Measurements from ENCODE around the gene SLC8A3.

The SLC8A3 gene

DNA sequence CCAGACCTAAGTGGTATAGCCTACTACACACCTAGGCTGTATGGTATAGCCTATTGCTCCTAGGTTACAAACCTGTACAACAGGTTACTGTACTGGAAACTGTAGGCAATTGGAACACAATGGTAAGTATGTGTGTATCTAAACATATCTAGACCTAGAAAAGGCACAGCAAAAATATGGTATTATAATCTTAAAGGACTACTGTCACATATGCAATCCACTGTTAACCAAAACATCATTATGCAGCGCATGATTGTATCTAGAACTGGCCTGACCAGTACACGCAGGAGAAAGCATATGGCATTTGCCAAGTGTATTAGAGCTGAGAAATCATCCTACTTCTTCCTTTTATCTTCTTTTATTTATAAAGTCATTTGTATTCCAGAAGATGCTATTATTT lies 75.5 kb downstream of the SLC8A3 start:
- peaks cover 4% of the 10 kb centered on the region for H3K4me1 ChIP-seq (ENCODE audit: control insufficient read depth, low read depth, low read length)
- no peaks in the 10 kb centered on the region for H3K27me3 ChIP-seq (ENCODE audit: control insufficient read depth, insufficient read depth, low read length)
- H3K4me3 ChIP-seq (ENCODE audit: low read length): no peak overlapping the region
- H3K9ac ChIP-seq (ENCODE audit: low read length): no peak overlapping the region
- H3K27ac ChIP-seq (ENCODE audit: low read length): no peak overlapping the region
- no peaks in the 10 kb centered on the region for H3K9me3 ChIP-seq (ENCODE audit: control insufficient read depth, low read depth, low read length)
- H3K36me3 ChIP-seq (ENCODE audit: control insufficient read depth, low read depth, low read length): no peaks in the 10 kb centered on the region

- Histone ChIP-seq H3K36me3 (ENCODE audit: control insufficient read depth, low read depth, low read length) (no peaks in the 10 kb centered on the region), H3K4me3 (ENCODE audit: low read length) (no peak overlapping the region), H3K27me3 (ENCODE audit: control insufficient read depth, insufficient read depth, low read length) (no peaks in the 10 kb centered on the region), H3K4me1 (ENCODE audit: control insufficient read depth, low read depth, low read length) (no peaks in the 10 kb centered on the region), H3K27ac (ENCODE audit: low read length) (no peak overlapping the region), H3K9ac (ENCODE audit: low read length) (no peak overlapping the region), H3K9me3 (ENCODE audit: control insufficient read depth, low read depth, low read length) (no peaks in the 10 kb centered on the region)
Measured at GRCh38 chr14:70108419-70108818, 80.3 kb downstream of the SLC8A3 start.

- Histone ChIP-seq H3K4me1 (ENCODE audit: control insufficient read depth, low read depth, low read length) (no peaks in the 10 kb centered on the region), H3K36me3 (ENCODE audit: control insufficient read depth, low read depth, low read length) (no peaks in the 10 kb centered on the region), H3K27me3 (ENCODE audit: control insufficient read depth, insufficient read depth, low read length) (no peaks in the 10 kb centered on the region), H3K4me3 (ENCODE audit: low read length) (no peak overlapping the region), H3K27ac (ENCODE audit: low read length) (no peak overlapping the region), H3K9me3 (ENCODE audit: control insufficient read depth, low read depth, low read length) (no peaks in the 10 kb centered on the region), H3K9ac (ENCODE audit: low read length) (no peak overlapping the region)
Measured at GRCh38 chr14:70107309-70107708, 81.4 kb downstream of the SLC8A3 start.

DNA sequence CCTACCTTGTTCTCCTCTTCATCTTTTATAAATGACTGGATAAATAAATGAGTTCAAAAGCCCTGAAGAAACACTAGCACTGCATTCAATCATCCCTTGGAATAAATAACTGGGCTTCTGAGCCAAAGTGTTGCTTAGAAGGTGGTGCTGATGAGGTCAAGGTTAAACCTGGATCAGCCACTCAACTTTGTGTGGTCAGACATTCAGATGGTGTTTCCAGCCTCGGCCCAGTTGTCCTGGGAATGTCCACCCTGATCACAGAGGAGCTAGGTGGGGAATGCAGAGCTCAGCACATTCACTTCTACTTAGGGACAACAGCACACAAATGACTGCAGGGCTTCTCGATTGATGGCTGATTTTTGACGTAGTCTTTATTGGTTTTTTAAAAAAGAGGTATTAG lies 88.7 kb downstream of the SLC8A3 start:
- no peaks in the 10 kb centered on the region for H3K36me3 ChIP-seq (ENCODE audit: control insufficient read depth, low read depth, low read length)
- no peaks in the 10 kb centered on the region for H3K27me3 ChIP-seq (ENCODE audit: control insufficient read depth, insufficient read depth, low read length)
- no peak overlapping the region for H3K27ac ChIP-seq (ENCODE audit: low read length)
- H3K4me1 ChIP-seq (ENCODE audit: control insufficient read depth, low read depth, low read length): no peaks in the 10 kb centered on the region
- no peak overlapping the region for H3K9ac ChIP-seq (ENCODE audit: low read length)
- no peak overlapping the region for H3K4me3 ChIP-seq (ENCODE audit: low read length)
- H3K9me3 ChIP-seq (ENCODE audit: control insufficient read depth, low read depth, low read length): no peaks in the 10 kb centered on the region

- Histone ChIP-seq H3K27ac (ENCODE audit: low read length) (no peak overlapping the region), H3K9ac (ENCODE audit: low read length) (no peak overlapping the region), H3K36me3 (ENCODE audit: control insufficient read depth, low read depth, low read length) (no peaks in the 10 kb centered on the region), H3K4me1 (ENCODE audit: control insufficient read depth, low read depth, low read length) (peaks cover 6% of the 10 kb centered on the region), H3K9me3 (ENCODE audit: control insufficient read depth, low read depth, low read length) (no peaks in the 10 kb centered on the region), H3K4me3 (ENCODE audit: low read length) (no peak overlapping the region), H3K27me3 (ENCODE audit: control insufficient read depth, insufficient read depth, low read length) (no peaks in the 10 kb centered on the region)
Measured at GRCh38 chr14:70098250-70098809, 90.4 kb downstream of the SLC8A3 start.

DNA sequence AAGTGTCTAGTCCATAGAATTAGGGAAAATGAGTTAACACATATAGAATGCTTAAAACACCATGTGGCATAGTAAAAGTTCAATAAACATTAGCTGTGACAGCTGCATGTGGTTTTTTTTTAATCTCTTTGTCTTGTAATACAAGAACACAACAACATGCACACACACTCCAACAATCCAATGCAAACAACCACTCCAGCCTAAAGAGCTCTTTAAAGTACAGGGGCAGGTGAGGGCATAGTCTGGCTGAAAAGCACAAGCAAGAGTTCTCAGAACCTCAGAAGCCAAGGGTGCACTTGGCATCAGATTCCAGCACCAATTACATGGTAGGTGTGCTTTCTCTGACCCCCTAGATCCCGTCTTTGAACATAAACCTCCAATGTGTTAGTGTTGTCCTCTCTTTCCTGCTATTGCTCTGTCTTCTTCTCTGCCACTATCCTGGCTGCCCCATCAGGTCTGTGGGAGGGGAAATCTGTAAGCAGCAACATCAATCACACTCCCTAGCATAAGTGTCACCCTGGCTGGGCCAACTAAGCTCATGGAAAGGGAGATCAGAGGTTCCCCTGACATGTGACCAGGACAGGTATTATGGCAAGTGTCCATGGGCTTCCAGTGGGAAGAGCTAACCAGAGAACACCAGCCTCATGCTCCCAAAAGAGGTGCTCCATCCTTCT lies 91.0 kb downstream of the SLC8A3 start:
- Histone ChIP-seq H3K4me3 (ENCODE audit: low read length) (no peak overlapping the region), H3K9me3 (ENCODE audit: control insufficient read depth, low read depth, low read length) (no peaks in the 10 kb centered on the region), H3K27me3 (ENCODE audit: control insufficient read depth, insufficient read depth, low read length) (no peaks in the 10 kb centered on the region), H3K4me1 (ENCODE audit: control insufficient read depth, low read depth, low read length) (peaks cover 6% of the 10 kb centered on the region), H3K36me3 (ENCODE audit: control insufficient read depth, low read depth, low read length) (no peaks in the 10 kb centered on the region), H3K27ac (ENCODE audit: low read length) (no peak overlapping the region), H3K9ac (ENCODE audit: low read length) (no peak overlapping the region)

DNA sequence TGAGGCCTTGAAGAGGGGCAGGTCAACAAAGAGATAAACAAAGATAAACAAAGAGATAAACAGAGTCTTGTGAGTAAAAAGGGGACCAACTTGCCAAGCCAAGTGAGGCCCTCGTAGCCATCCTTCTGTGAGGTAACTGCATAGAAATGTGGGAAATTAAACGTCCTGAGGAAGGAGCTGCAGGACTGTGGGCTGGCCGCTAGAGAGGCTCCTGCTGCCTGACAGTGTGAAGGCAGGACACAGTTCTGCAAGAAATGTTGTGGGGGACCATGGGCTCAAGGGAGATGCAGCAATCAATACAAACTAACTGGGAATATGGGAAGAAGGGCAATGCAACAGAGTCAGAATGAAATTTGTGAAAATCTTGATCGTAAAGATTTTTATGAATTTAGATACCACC lies 91.9 kb downstream of the SLC8A3 start:
- Histone ChIP-seq H3K4me3 (ENCODE audit: low read length) (no peak overlapping the region), H3K27me3 (ENCODE audit: control insufficient read depth, insufficient read depth, low read length) (no peaks in the 10 kb centered on the region), H3K36me3 (ENCODE audit: control insufficient read depth, low read depth, low read length) (no peaks in the 10 kb centered on the region), H3K4me1 (ENCODE audit: control insufficient read depth, low read depth, low read length) (peaks cover 6% of the 10 kb centered on the region), H3K27ac (ENCODE audit: low read length) (no peak overlapping the region), H3K9me3 (ENCODE audit: control insufficient read depth, low read depth, low read length) (no peaks in the 10 kb centered on the region), H3K9ac (ENCODE audit: low read length) (no peak overlapping the region)

GRCh38 chr14:70094631-70095030 lies 94.1 kb downstream of the SLC8A3 start:
- Histone ChIP-seq H3K27ac (ENCODE audit: low read length) (no peak overlapping the region), H3K9me3 (ENCODE audit: control insufficient read depth, low read depth, low read length) (no peaks in the 10 kb centered on the region), H3K27me3 (ENCODE audit: control insufficient read depth, insufficient read depth, low read length) (no peaks in the 10 kb centered on the region), H3K36me3 (ENCODE audit: control insufficient read depth, low read depth, low read length) (no peaks in the 10 kb centered on the region), H3K4me3 (ENCODE audit: low read length) (no peak overlapping the region), H3K4me1 (ENCODE audit: control insufficient read depth, low read depth, low read length) (peaks cover 6% of the 10 kb centered on the region), H3K9ac (ENCODE audit: low read length) (no peak overlapping the region)

GRCh38 chr14:70094106-70094505 lies 94.6 kb downstream of the SLC8A3 start:
- no peaks in the 10 kb centered on the region for H3K27me3 ChIP-seq (ENCODE audit: control insufficient read depth, insufficient read depth, low read length)
- no peaks in the 10 kb centered on the region for H3K36me3 ChIP-seq (ENCODE audit: control insufficient read depth, low read depth, low read length)
- no peak overlapping the region for H3K27ac ChIP-seq (ENCODE audit: low read length)
- no peak overlapping the region for H3K9ac ChIP-seq (ENCODE audit: low read length)
- no peaks in the 10 kb centered on the region for H3K9me3 ChIP-seq (ENCODE audit: control insufficient read depth, low read depth, low read length)
- H3K4me3 ChIP-seq (ENCODE audit: low read length): no peak overlapping the region
- H3K4me1 ChIP-seq (ENCODE audit: control insufficient read depth, low read depth, low read length): peaks cover 6% of the 10 kb centered on the region

- Histone ChIP-seq H3K27ac (ENCODE audit: low read length) (no peak overlapping the region), H3K4me1 (ENCODE audit: control insufficient read depth, low read depth, low read length) (peaks cover 6% of the 10 kb centered on the region), H3K27me3 (ENCODE audit: control insufficient read depth, insufficient read depth, low read length) (no peaks in the 10 kb centered on the region), H3K36me3 (ENCODE audit: control insufficient read depth, low read depth, low read length) (no peaks in the 10 kb centered on the region), H3K9me3 (ENCODE audit: control insufficient read depth, low read depth, low read length) (no peaks in the 10 kb centered on the region), H3K4me3 (ENCODE audit: low read length) (no peak overlapping the region), H3K9ac (ENCODE audit: low read length) (no peak overlapping the region)
Measured at GRCh38 chr14:70093156-70093555, 95.6 kb downstream of the SLC8A3 start.

GRCh38 chr14:70087380-70087697 lies 101.4 kb downstream of the SLC8A3 start:
- no peak overlapping the region for H3K27ac ChIP-seq (ENCODE audit: low read length)
- no peaks in the 10 kb centered on the region for H3K27me3 ChIP-seq (ENCODE audit: control insufficient read depth, insufficient read depth, low read length)
- no peaks in the 10 kb centered on the region for H3K36me3 ChIP-seq (ENCODE audit: control insufficient read depth, low read depth, low read length)
- H3K9me3 ChIP-seq (ENCODE audit: control insufficient read depth, low read depth, low read length): no peaks in the 10 kb centered on the region
- H3K4me1 ChIP-seq (ENCODE audit: control insufficient read depth, low read depth, low read length): no peaks in the 10 kb centered on the region
- no peak overlapping the region for H3K9ac ChIP-seq (ENCODE audit: low read length)
- no peak overlapping the region for H3K4me3 ChIP-seq (ENCODE audit: low read length)

GRCh38 chr14:70086685-70087379 lies 101.9 kb downstream of the SLC8A3 start:
- H3K9ac ChIP-seq (ENCODE audit: low read length): no peak overlapping the region
- no peak overlapping the region for H3K27ac ChIP-seq (ENCODE audit: low read length)
- no peaks in the 10 kb centered on the region for H3K36me3 ChIP-seq (ENCODE audit: control insufficient read depth, low read depth, low read length)

More at GRCh38 chr14:70086685-70087379, 101.9 kb downstream of the SLC8A3 start:
- H3K4me3 ChIP-seq (ENCODE audit: low read length): no peak overlapping the region
- no peaks in the 10 kb centered on the region for H3K4me1 ChIP-seq (ENCODE audit: control insufficient read depth, low read depth, low read length)
- H3K27me3 ChIP-seq (ENCODE audit: control insufficient read depth, insufficient read depth, low read length): no peaks in the 10 kb centered on the region
- no peaks in the 10 kb centered on the region for H3K9me3 ChIP-seq (ENCODE audit: control insufficient read depth, low read depth, low read length)
